ENCODE data around the gene URM1. TPM values are rescaled to one million over a fixed set of nuclear protein-coding genes. Genes with fewer than 3 reads are reported as not detected.
"Not testable (repeated sequence)": the region's sequence is repeated elsewhere in the genome, so short reads cannot be mapped to it uniquely, and the experiment has no call there.

Gene URM1
- total RNA-seq, 2 donors from 2014 or later, result 36.4 to 77.9 TPM

GRCh38 chr9:128411364-128412119, 40.4 kb downstream of the URM1 start:
- DNase-seq (ENCODE audit: low spot score in 2 of 2) (no peak), ATAC-seq (no peak)
- no peaks in the 10 kb centered on the region for H3K36me3 Mint-ChIP-seq
- H3K27ac Mint-ChIP-seq, result no peak overlapping the region
- H3K9me3 Mint-ChIP-seq, result no peaks in the 10 kb centered on the region

- ATAC-seq (peak; percentile 34 to 88), DNase-seq (ENCODE audit: low spot score in 2 of 2) (peak in 1 of 2 donors; percentile 80)
- no peaks in the 10 kb centered on the region for H3K36me3 Mint-ChIP-seq
- no peak overlapping the region for H3K27ac Mint-ChIP-seq
- no peaks in the 10 kb centered on the region for H3K9me3 Mint-ChIP-seq
These were observed 41.1 kb downstream of the URM1 start for GRCh38 chr9:128412120-128412790.

- not testable (repeated sequence) for H3K27ac Mint-ChIP-seq; DNase-seq (ENCODE audit: low spot score in 2 of 2); H3K9me3 Mint-ChIP-seq; ATAC-seq; H3K36me3 Mint-ChIP-seq
These were observed 42.6 kb downstream of the URM1 start for GRCh38 chr9:128413728-128414127.

GRCh38 chr9:128414461-128414860, 43.3 kb downstream of the URM1 start:
- ATAC-seq (no peak), DNase-seq (ENCODE audit: low spot score in 2 of 2) (no peak)
- Mint-ChIP-seq H3K27ac (no peak overlapping the region), H3K36me3 (no peaks in the 10 kb centered on the region), H3K9me3 (no peaks in the 10 kb centered on the region)

- ATAC-seq, result no peak
These were observed 44.1 kb downstream of the URM1 start for GRCh38 chr9:128415281-128415680.

GRCh38 chr9:128416014-128416413, 44.8 kb downstream of the URM1 start:
- H3K36me3 Mint-ChIP-seq, result no peaks in the 10 kb centered on the region
- no peak for ATAC-seq
- no peak for DNase-seq (ENCODE audit: low spot score in 2 of 2)
- H3K27ac Mint-ChIP-seq, result no peak overlapping the region
- H3K9me3 Mint-ChIP-seq, result no peaks in the 10 kb centered on the region

More at GRCh38 chr9:128415281-128415680, 44.1 kb downstream of the URM1 start:
- Mint-ChIP-seq H3K27ac (no peak overlapping the region), H3K9me3 (no peaks in the 10 kb centered on the region), H3K36me3 (no peaks in the 10 kb centered on the region)
- DNase-seq (ENCODE audit: low spot score in 2 of 2), result no peak

GRCh38 chr9:128416432-128417019, 45.4 kb downstream of the URM1 start:
- no peak overlapping the region for H3K27ac Mint-ChIP-seq
- H3K9me3 Mint-ChIP-seq, result no peaks in the 10 kb centered on the region
- H3K36me3 Mint-ChIP-seq, result no peaks in the 10 kb centered on the region
- no peak for DNase-seq (ENCODE audit: low spot score in 2 of 2)
- ATAC-seq, result no peak

GRCh38 chr9:128419061-128419925, 48.1 kb downstream of the URM1 start:
- Mint-ChIP-seq H3K9me3 (no peaks in the 10 kb centered on the region), H3K36me3 (no peaks in the 10 kb centered on the region), H3K27ac (no peak overlapping the region)
- ATAC-seq (no peak), DNase-seq (ENCODE audit: low spot score in 2 of 2) (no peak)

- no peak overlapping the region for H3K27ac Mint-ChIP-seq
- ATAC-seq, result peak; percentile 86
These were observed 49.0 kb downstream of the URM1 start for GRCh38 chr9:128420060-128420650.

GRCh38 chr9:128420651-128421481, 49.7 kb downstream of the URM1 start, which contains the start of gene CERCAM:
Gene CERCAM (plus strand): TSS chr9:128420857. CDS start chr9:128420878, 21 bp downstream.
- H3K9me3 Mint-ChIP-seq, result no peaks in the 10 kb centered on the region
- DNase-seq (ENCODE audit: low spot score in 2 of 2) (peak; percentile 65 to 68), ATAC-seq (peak; percentile 73 to 87)
- no peak within 1 kb of the TSS for H3K27ac Mint-ChIP-seq
- H3K36me3 Mint-ChIP-seq, result no peaks in the 10 kb centered on the region

More at GRCh38 chr9:128420060-128420650, 49.0 kb downstream of the URM1 start:
- peak; percentile 72 to 78 for DNase-seq (ENCODE audit: low spot score in 2 of 2)
- H3K36me3 Mint-ChIP-seq, result no peaks in the 10 kb centered on the region
- H3K9me3 Mint-ChIP-seq, result no peaks in the 10 kb centered on the region

- DNase-seq (ENCODE audit: low spot score in 2 of 2) (no peak), ATAC-seq (no peak)
- no peak overlapping the region for H3K27ac Mint-ChIP-seq
- no peaks in the 10 kb centered on the region for H3K9me3 Mint-ChIP-seq
- no peaks in the 10 kb centered on the region for H3K36me3 Mint-ChIP-seq
These were observed 50.4 kb downstream of the URM1 start for GRCh38 chr9:128421482-128421996.

- not testable (repeated sequence) for H3K36me3 Mint-ChIP-seq; DNase-seq (ENCODE audit: low spot score in 2 of 2); ATAC-seq; H3K9me3 Mint-ChIP-seq; H3K27ac Mint-ChIP-seq
These were observed 51.0 kb downstream of the URM1 start for GRCh38 chr9:128422022-128422782.

- ATAC-seq, result peak in 1 of 2 donors; percentile 12
- Mint-ChIP-seq H3K27ac (no peak overlapping the region), H3K36me3 (no peaks in the 10 kb centered on the region), H3K9me3 (no peaks in the 10 kb centered on the region)
- DNase-seq (ENCODE audit: low spot score in 2 of 2), result no peak
These were observed 51.6 kb downstream of the URM1 start for GRCh38 chr9:128422783-128423150.

- not testable (repeated sequence) for ATAC-seq; DNase-seq (ENCODE audit: low spot score in 2 of 2); H3K9me3 Mint-ChIP-seq; H3K36me3 Mint-ChIP-seq; H3K27ac Mint-ChIP-seq
These were observed 52.2 kb downstream of the URM1 start for GRCh38 chr9:128423356-128423755.

All from activated naive CD4-positive, alpha-beta T cell treated with anti-CD3 and anti-CD28 coated beads, Interleukin-2, amount 50 U/mL, for 72 hours (primary cell).